Cardiac muscle cell (in vitro differentiated cells and primary cell): ENCODE measurements around the gene STRBP. TPM values are rescaled to one million over a fixed set of nuclear protein-coding genes. Genes with fewer than 3 reads are reported as not detected.

Experiments used
- DNase-seq, 2 donors: peaks; one replicate each; pipeline versions ENCODE4 v3.0.0 to v3.0.0-alpha.2; 2010 to 2017; ENCODE audit warnings: low read depth in 1 of 2, low spot score in 1 of 2
- H3K27ac ChIP-seq: fragments of 200-600 bp; sonication (generic); 2 replicates; pipeline ENCODE4 v1.5.1; 2016
- H3K27me3 ChIP-seq: fragments of 200-600 bp; sonication (generic); 2 replicates; pipeline ENCODE4 v1.6.0; 2016; ENCODE audit warnings: control low read depth
- H3K36me3 ChIP-seq: fragments of 200-600 bp; sonication (generic); 2 replicates; pipeline ENCODE4 v1.5.1; 2016; ENCODE audit warnings: control low read depth
- H3K4me1 ChIP-seq: fragments of 200-600 bp; sonication (generic); 2 replicates; pipeline ENCODE4 v1.8.1; 2017; ENCODE audit warnings: low read depth, mild to moderate bottlenecking, mixed run types
- H3K4me3 ChIP-seq: fragments of 200-600 bp; sonication (generic); 2 replicates; pipeline ENCODE4 v1.5.1; 2016; ENCODE audit warnings: mild to moderate bottlenecking
- H3K9me3 ChIP-seq: fragments of 200-600 bp; sonication (generic); 2 replicates; pipeline ENCODE4 v1.5.1; 2017; ENCODE audit warnings: low read depth, mild to moderate bottlenecking, control low read depth
- CTCF ChIP-seq: IDR thresholded peaks from 2 replicates; pipeline ENCODE4 v1.5.1; 2012; ENCODE audit warnings: low read depth, mild to moderate bottlenecking, low read length
- polyA plus RNA-seq: library from polyadenylated mRNA; unstranded; fragments of >200 nt; fragmentation: Nextera tagmentation; extraction: Ambion mirVana; gene quantifications from 2 replicates; pipeline ENCODE4 v1.2.1, GENCODE V29; 2016
- total RNA-seq: library from RNA; depleted of rRNA; stranded (reverse); fragments of >200 nt; gene quantifications from 2 replicates; pipeline ENCODE4 v1.2.3, GENCODE V29; 2016

The STRBP gene
- total and polyA plus RNA-seq, 2 experiments from 2014 or later: 34.1 to 42.9 TPM

GRCh38 chr9:123263227-123263626 is 5.2 kb downstream of the STRBP start:
- Histone ChIP-seq H3K36me3 (no peaks in the 10 kb centered on the region), H3K27me3 (no peaks in the 10 kb centered on the region), H3K4me3 (no peak overlapping the region), H3K27ac (no peak overlapping the region), H3K9me3 (no peaks in the 10 kb centered on the region), H3K4me1 (no peaks in the 10 kb centered on the region)
- no peak for TF ChIP-seq CTCF
- DNase-seq: no peak

DNA sequence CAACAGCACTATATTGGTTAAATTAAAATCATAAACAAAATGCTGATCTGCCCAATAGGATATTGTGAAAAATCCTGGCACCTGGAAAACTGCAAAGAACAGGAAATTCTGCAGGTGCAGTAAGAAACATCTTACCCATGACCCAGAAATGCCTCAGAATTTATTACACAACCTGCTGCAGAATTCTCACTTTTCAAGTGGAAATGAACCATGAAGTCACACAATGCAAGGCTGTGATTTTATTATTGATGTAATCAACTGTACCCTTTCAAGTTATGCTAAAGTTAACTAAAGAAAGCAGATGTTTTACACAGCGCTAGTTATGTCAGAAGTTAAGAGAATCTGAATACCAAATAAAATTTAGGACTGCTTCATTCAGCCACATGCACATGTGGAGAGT is 6.0 kb downstream of the STRBP start:
- DNase-seq: no peak
- Histone ChIP-seq H3K9me3 (no peaks in the 10 kb centered on the region), H3K36me3 (no peaks in the 10 kb centered on the region), H3K4me1 (no peaks in the 10 kb centered on the region), H3K27me3 (no peaks in the 10 kb centered on the region), H3K4me3 (no peak overlapping the region), H3K27ac (no peak overlapping the region)
- no peak for TF ChIP-seq CTCF

DNA sequence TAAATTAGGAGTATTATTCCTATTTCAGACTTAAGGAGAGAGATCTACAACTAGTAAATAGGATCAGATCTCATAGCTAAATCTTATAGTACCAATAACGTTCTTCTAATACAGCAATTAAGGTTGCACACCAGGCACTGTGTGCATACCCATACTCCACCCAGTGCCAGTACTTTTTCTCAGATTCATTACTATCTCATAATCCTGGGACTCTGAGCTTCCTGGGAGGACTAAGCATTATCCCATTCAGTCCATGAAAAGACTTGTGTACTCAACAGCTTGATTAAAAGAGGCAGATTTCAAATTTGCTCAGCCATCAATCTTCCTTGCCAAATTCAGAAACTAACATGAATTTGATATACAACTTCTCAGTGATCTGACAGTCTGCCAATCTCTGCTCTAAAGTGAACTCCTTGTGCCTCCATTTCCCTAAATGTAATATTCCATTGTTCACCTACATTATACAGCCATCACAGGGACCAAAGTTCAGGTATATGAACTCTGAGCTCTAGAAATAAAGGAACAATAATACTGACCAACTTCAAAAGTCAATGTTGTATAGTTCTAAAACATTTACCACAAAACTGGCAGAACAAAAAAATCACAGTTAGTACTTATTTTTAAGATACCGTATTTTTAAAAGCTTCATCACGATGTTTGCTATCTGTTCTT is 7.2 kb downstream of the STRBP start:
- Histone ChIP-seq H3K4me3 (no peak overlapping the region), H3K36me3 (no peaks in the 10 kb centered on the region), H3K27me3 (no peaks in the 10 kb centered on the region), H3K27ac (no peak overlapping the region), H3K4me1 (no peaks in the 10 kb centered on the region), H3K9me3 (no peaks in the 10 kb centered on the region)
- no peak for TF ChIP-seq CTCF
- no peak for DNase-seq

DNA sequence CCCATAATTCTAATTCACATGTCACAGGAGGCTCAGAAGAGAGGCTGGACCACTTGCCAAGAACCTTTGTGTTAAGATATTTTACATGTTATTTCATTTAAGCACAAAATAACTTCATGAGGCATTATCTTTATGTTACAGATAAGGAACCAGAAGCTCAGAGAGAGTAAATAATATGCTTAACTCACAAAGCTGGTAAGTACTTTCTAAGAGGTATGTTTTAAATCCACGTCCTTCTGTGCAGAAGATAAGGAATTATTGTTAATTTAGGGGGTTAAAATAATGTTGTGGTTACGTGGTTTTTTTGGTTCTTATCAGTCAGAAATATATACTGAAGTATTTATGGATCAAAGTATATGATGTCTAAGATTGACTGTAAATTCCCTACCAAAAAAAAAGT is 8.0 kb downstream of the STRBP start:
- Histone ChIP-seq H3K27ac (no peak overlapping the region), H3K36me3 (no peaks in the 10 kb centered on the region)
- no peak for TF ChIP-seq CTCF

DNA sequence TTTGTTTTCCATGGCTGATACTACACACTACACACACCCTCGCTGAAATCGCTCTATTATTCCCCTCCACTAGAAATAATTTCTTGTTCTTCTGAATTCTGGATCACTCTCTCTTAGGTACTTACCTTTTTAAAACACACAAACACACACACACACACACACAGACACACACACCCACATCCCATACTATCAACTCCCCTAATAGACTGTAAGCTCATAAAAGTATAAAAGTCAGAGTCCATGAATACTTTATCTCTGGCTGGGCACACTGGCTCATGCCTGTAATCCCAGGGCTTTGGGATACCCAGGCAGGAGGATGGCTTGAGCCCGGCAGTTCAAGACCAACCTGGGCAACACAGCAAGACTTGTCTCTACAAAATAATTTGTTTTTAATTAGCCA is 11.1 kb downstream of the STRBP start:
- Histone ChIP-seq H3K4me3 (no peak overlapping the region), H3K9me3 (no peaks in the 10 kb centered on the region), H3K36me3 (no peaks in the 10 kb centered on the region), H3K27ac (no peak overlapping the region), H3K27me3 (no peaks in the 10 kb centered on the region), H3K4me1 (peaks cover 9% of the 10 kb centered on the region)
- DNase-seq: no peak
- TF ChIP-seq CTCF: no peak

More for the DNA sequence above, 8.0 kb downstream of the STRBP start:
- no peaks in the 10 kb centered on the region for H3K4me1 ChIP-seq
- no peak overlapping the region for H3K4me3 ChIP-seq
- H3K9me3 ChIP-seq: no peaks in the 10 kb centered on the region
- DNase-seq: no peak
- H3K27me3 ChIP-seq: no peaks in the 10 kb centered on the region
